ENCODE measurements around the gene UBAC1. TPM values are rescaled to one million over a fixed set of nuclear protein-coding genes. Genes with fewer than 3 reads are reported as not detected.

Gene UBAC1
- total RNA-seq, 1 donor from 2014 or later, result 31.4 TPM

DNA sequence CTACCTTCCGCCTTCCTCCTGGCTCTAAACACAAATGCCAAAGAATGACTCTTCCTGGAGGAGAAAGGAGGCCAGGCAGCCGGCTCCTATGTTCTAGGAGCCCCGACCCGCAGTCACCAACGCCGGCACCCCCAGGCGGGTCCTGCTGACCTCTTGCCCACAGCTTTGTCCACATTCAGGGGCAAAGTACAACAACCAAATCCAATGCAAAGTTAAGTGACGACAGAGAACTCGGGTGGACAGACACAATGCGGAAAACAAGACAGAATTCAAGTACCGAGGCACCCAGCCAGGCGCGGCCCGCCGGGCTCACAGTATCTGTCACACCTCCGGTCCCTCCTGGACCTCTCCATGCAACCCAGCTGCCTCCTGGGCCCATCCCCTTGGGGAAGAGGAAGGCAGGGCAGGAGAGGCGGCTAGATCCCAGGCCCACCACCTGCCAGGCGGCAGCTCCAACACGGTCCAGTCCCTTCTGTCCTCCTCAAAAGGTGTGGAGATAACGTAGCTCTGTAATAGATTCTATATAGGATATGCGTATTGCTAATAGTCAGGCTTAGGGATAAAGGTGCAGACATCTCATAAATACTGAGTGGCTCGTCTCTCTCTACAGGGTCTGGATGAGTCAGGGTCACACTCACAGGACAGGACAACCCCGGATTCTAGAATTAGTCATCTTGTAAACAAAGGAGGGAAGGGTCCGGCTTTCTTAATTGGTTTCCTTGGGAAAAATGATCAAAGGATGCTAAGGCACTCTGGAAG is 46.9 kb upstream of the UBAC1 start:
- DNase-seq (ENCODE audit: low spot score, unreplicated experiment), result no peak
- peaks cover 20% of the 10 kb centered on the region for H3K4me1 Mint-ChIP-seq (ENCODE audit: low read depth)
- no peaks in the 10 kb centered on the region for H3K36me3 Mint-ChIP-seq (ENCODE audit: insufficient read depth)
- peak overlapping the region; percentile 34 for H3K27ac Mint-ChIP-seq
- H3K4me3 Mint-ChIP-seq (ENCODE audit: low read depth), result no peak overlapping the region
- TF ChIP-seq, protein P1, sequence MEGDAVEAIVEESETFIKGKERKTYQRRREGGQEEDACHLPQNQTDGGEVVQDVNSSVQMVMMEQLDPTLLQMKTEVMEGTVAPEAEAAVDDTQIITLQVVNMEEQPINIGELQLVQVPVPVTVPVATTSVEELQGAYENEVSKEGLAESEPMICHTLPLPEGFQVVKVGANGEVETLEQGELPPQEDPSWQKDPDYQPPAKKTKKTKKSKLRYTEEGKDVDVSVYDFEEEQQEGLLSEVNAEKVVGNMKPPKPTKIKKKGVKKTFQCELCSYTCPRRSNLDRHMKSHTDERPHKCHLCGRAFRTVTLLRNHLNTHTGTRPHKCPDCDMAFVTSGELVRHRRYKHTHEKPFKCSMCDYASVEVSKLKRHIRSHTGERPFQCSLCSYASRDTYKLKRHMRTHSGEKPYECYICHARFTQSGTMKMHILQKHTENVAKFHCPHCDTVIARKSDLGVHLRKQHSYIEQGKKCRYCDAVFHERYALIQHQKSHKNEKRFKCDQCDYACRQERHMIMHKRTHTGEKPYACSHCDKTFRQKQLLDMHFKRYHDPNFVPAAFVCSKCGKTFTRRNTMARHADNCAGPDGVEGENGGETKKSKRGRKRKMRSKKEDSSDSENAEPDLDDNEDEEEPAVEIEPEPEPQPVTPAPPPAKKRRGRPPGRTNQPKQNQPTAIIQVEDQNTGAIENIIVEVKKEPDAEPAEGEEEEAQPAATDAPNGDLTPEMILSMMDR (IDR thresholded peaks at IDR 0.05; ENCODE audit: unreplicated experiment), result no peak
- no peaks in the 10 kb centered on the region for H3K9me3 Mint-ChIP-seq (ENCODE audit: low read depth)
- no peaks in the 10 kb centered on the region for H3K27me3 Mint-ChIP-seq

DNA sequence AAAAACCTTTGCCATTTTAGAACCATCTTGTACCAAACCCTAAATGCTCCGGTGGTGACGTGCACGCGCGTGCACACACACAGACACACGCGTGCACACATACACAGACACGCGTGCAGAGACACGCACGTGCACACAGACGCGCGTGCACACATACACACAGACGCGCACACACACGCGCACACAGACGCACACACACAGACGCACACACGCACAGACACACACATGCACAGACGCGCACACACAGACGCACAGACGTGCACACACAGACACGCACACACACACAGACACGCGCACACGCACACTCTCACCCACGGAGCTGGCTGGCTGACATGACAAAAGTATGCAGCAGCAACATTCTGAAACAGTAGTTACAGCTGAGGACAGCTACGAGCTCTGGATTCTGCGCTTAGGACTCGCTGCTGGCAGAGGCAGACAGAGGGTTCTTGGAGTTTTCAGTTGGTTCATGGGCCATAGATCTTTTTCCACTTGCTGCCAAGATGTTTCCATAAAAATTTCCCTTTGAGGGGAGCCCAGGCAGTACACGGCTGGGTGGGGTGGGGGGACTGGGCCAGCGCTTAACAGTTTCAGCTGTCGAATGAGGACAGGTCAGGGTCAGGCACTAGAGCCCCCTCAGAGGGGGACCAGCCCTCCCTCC is 46.2 kb upstream of the UBAC1 start:
- DNase-seq (ENCODE audit: low spot score, unreplicated experiment), result no peak
- Mint-ChIP-seq H3K9me3 (ENCODE audit: low read depth) (no peaks in the 10 kb centered on the region), H3K4me1 (ENCODE audit: low read depth) (peaks cover 20% of the 10 kb centered on the region), H3K36me3 (ENCODE audit: insufficient read depth) (no peaks in the 10 kb centered on the region), H3K4me3 (ENCODE audit: low read depth) (no peak overlapping the region), H3K27me3 (no peaks in the 10 kb centered on the region), H3K27ac (peak overlapping the region; percentile 8)
- TF ChIP-seq, protein P1 (IDR thresholded peaks at IDR 0.05; ENCODE audit: unreplicated experiment), result no peak

DNA sequence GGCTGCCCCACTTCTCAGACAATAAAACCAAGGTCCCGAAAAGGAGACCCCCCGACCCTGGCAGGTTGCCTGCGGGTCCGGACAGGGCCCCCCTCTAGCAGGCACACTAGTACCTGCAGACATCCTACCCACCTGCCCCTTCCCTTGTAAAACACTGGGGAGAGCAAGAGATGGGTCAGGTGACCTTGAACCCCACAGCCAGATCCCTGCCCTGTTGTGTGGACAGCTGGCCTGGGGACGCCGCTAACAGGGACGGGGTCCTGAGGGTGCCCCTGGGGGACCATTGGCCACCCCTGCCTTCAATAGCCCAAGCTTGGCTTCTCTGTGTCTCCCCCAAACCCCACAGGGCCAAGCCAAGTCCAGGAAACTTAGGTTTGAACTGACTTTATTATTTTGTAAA is 45.0 kb upstream of the UBAC1 start:
- Mint-ChIP-seq H3K9me3 (ENCODE audit: low read depth) (no peaks in the 10 kb centered on the region), H3K4me3 (ENCODE audit: low read depth) (no peak overlapping the region), H3K27me3 (no peaks in the 10 kb centered on the region), H3K36me3 (ENCODE audit: insufficient read depth) (no peaks in the 10 kb centered on the region), H3K27ac (no peak overlapping the region), H3K4me1 (ENCODE audit: low read depth) (peaks cover 20% of the 10 kb centered on the region)
- TF ChIP-seq, protein P1 (IDR thresholded peaks at IDR 0.05; ENCODE audit: unreplicated experiment), result no peak
- no peak for DNase-seq (ENCODE audit: low spot score, unreplicated experiment)

DNA sequence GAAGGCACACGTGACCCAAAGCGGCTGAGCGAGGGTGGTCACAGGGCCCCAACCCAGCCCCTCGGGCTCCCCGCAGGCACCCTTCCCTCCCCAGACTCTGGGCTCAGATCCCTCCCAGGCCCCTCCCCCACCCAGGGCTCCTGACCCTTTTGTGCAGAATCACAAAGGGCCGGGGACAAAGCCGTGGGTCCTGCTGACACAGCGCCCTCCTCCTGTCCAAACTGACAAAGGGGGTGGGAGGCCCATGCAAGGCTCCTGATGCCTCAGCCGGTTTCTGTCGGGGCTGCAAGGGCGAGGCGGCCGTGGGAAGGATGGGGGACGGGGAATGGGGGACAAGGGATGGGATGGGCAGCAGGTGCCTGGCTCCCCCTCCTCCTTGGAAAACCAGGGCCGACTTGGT is 43.5 kb upstream of the UBAC1 start:
- no peak overlapping the region for H3K27ac Mint-ChIP-seq
- TF ChIP-seq, protein P1 (IDR thresholded peaks at IDR 0.05; ENCODE audit: unreplicated experiment), result no peak
- no peaks in the 10 kb centered on the region for H3K9me3 Mint-ChIP-seq (ENCODE audit: low read depth)
- no peaks in the 10 kb centered on the region for H3K36me3 Mint-ChIP-seq (ENCODE audit: insufficient read depth)
- H3K4me3 Mint-ChIP-seq (ENCODE audit: low read depth), result no peak overlapping the region
- no peaks in the 10 kb centered on the region for H3K27me3 Mint-ChIP-seq
- DNase-seq (ENCODE audit: low spot score, unreplicated experiment), result peak; percentile 36
- H3K4me1 Mint-ChIP-seq (ENCODE audit: low read depth), result peaks cover 20% of the 10 kb centered on the region

DNA sequence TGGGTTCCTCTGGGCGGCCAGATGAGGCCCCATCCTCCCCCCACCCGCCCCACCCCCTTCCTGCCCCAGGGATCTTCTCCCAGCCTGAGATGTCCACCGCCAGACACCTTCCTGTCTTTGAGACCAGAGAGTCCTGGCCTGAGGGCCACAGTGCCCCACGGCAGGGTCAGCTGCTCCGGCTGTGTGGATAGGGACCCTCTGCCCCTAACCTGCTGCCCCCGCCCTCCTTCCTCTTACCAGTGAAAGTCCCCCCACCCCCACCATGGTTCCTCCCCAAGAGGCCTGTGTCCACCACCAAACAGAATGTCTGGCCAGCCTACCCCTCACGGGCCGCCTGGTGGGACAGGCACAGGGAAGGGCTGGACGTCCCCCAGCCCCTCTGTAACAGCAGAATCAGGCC is 43.0 kb upstream of the UBAC1 start:
- no peaks in the 10 kb centered on the region for H3K36me3 Mint-ChIP-seq (ENCODE audit: insufficient read depth)
- H3K27ac Mint-ChIP-seq, result no peak overlapping the region
- no peaks in the 10 kb centered on the region for H3K9me3 Mint-ChIP-seq (ENCODE audit: low read depth)
- H3K27me3 Mint-ChIP-seq, result no peaks in the 10 kb centered on the region
- H3K4me1 Mint-ChIP-seq (ENCODE audit: low read depth), result peaks cover 20% of the 10 kb centered on the region
- DNase-seq (ENCODE audit: low spot score, unreplicated experiment), result no peak
- no peak overlapping the region for H3K4me3 Mint-ChIP-seq (ENCODE audit: low read depth)
- TF ChIP-seq, protein P1 (IDR thresholded peaks at IDR 0.05; ENCODE audit: unreplicated experiment), result no peak

Data from progenitor cell of endocrine pancreas (in vitro differentiated cells).